Osteocyte (in vitro differentiated cells): Measurements from ENCODE around the gene MYO15B. TPM values are rescaled to one million over a fixed set of nuclear protein-coding genes. Genes with fewer than 3 reads are reported as not detected.
A peak's percentile ranks its signal among the peaks of the same experiment; 100 is the strongest.

ENCODE experiments used
- DNase-seq: peaks from one replicate; pipeline ENCODE4 v3.0.0; 2021; ENCODE audit warnings: mixed read lengths; ENCODE audit not compliant: unreplicated experiment; ENCODE audit errors: extremely low spot score
- H3K27ac Mint-ChIP-seq: one replicate; pipeline ENCODE4 v1.8.0; 2021; ENCODE audit warnings: mild to moderate bottlenecking, mixed read lengths; ENCODE audit not compliant: unreplicated experiment
- H3K27me3 Mint-ChIP-seq: one replicate; pipeline ENCODE4 v1.8.0; 2021; ENCODE audit warnings: mixed read lengths; ENCODE audit not compliant: unreplicated experiment
- H3K36me3 Mint-ChIP-seq: one replicate; pipeline ENCODE4 v1.8.0; 2021; ENCODE audit warnings: mixed read lengths; ENCODE audit not compliant: unreplicated experiment
- H3K4me1 Mint-ChIP-seq: one replicate; pipeline ENCODE4 v1.8.0; 2021; ENCODE audit warnings: mixed read lengths; ENCODE audit not compliant: unreplicated experiment
- H3K4me3 Mint-ChIP-seq: one replicate; pipeline ENCODE4 v1.8.0; 2021; ENCODE audit warnings: mild to moderate bottlenecking, moderate library complexity, mixed read lengths; ENCODE audit not compliant: unreplicated experiment
- H3K9me3 Mint-ChIP-seq: one replicate; pipeline ENCODE4 v1.8.0; 2021; ENCODE audit warnings: mixed read lengths; ENCODE audit not compliant: unreplicated experiment
- CTCF ChIP-seq: fragments of 200-600 bp; sonication (generic); IDR thresholded peaks from 2 replicates; pipeline ENCODE4 v1.5.0; 2021; ENCODE audit warnings: antibody characterized with exemption, mild to moderate bottlenecking, moderate library complexity
- total RNA-seq: library from RNA; stranded (reverse); gene quantifications from 2 replicates; pipeline ENCODE4 v1.2.1, GENCODE V29; 2021

MYO15B gene
- total RNA-seq, 1 donor from 2014 or later = 40.8 TPM

- H3K27ac Mint-ChIP-seq = no peak overlapping the region
- H3K9me3 Mint-ChIP-seq = no peaks in the 10 kb centered on the region
- H3K4me1 Mint-ChIP-seq = no peaks in the 10 kb centered on the region
- no peak for DNase-seq
- no peaks in the 10 kb centered on the region for H3K27me3 Mint-ChIP-seq
- no peaks in the 10 kb centered on the region for H3K36me3 Mint-ChIP-seq
- no peak for TF ChIP-seq CTCF
- H3K4me3 Mint-ChIP-seq = no peak overlapping the region
Measured at GRCh38 chr17:75617218-75617617, 29.6 kb downstream of the MYO15B start.

GRCh38 chr17:75617675-75618074 is 30.1 kb downstream of the MYO15B start:
- DNase-seq = no peak
- Mint-ChIP-seq H3K4me1 (no peaks in the 10 kb centered on the region), H3K27me3 (no peaks in the 10 kb centered on the region), H3K36me3 (no peaks in the 10 kb centered on the region), H3K27ac (no peak overlapping the region), H3K4me3 (no peak overlapping the region), H3K9me3 (no peaks in the 10 kb centered on the region)
- TF ChIP-seq CTCF = no peak

- no peak for DNase-seq
Measured at GRCh38 chr17:75619506-75620431, 32.2 kb downstream of the MYO15B start.

GRCh38 chr17:75621489-75621888 is 33.9 kb downstream of the MYO15B start:
- Mint-ChIP-seq H3K4me1 (no peaks in the 10 kb centered on the region), H3K36me3 (no peaks in the 10 kb centered on the region), H3K9me3 (no peaks in the 10 kb centered on the region), H3K27me3 (no peaks in the 10 kb centered on the region), H3K4me3 (no peak overlapping the region), H3K27ac (no peak overlapping the region)
- DNase-seq = no peak
- TF ChIP-seq CTCF = no peak

More at GRCh38 chr17:75619506-75620431, 32.2 kb downstream of the MYO15B start:
- Mint-ChIP-seq H3K27ac (no peak overlapping the region), H3K27me3 (no peaks in the 10 kb centered on the region), H3K4me1 (no peaks in the 10 kb centered on the region), H3K36me3 (no peaks in the 10 kb centered on the region), H3K4me3 (no peak overlapping the region), H3K9me3 (no peaks in the 10 kb centered on the region)
- peak; percentile 59 for TF ChIP-seq CTCF

- Mint-ChIP-seq H3K4me3 (no peak overlapping the region), H3K36me3 (no peaks in the 10 kb centered on the region), H3K4me1 (no peaks in the 10 kb centered on the region), H3K27me3 (no peaks in the 10 kb centered on the region), H3K27ac (no peak overlapping the region), H3K9me3 (no peaks in the 10 kb centered on the region)
- DNase-seq = no peak
- TF ChIP-seq CTCF = no peak
Measured at GRCh38 chr17:75622076-75622475, 34.5 kb downstream of the MYO15B start.
